SIG-M5 (cell line): ENCODE data around the gene TOR1AIP1.
"Not testable (repeated sequence)": the region's sequence is repeated elsewhere in the genome, so short reads cannot be mapped to it uniquely, and the experiment has no call there.

ENCODE experiments used
- DNase-seq: peaks from one replicate; lab custom pipeline; 2025; lab: John Stamatoyannopoulos, UW

TOR1AIP1 gene

DNA sequence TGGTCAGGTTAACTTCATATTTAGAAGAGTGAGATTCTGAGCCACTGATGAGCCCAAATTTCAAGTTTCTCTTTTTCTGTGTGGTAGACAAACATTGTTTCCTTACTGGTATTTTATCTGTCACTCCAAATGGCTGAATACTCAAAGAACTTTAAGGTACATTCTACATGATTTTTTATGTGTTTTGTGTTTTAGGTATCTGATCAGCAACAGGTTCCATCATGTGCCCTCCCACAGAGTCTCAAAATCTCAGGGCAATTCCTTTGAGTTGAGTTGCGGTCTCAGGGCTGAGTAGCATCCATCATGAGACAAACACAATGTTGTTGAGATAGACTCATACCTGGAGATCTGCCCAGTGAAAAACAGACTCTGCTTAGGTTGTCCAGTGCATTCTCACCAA is 57.9 kb downstream of the TOR1AIP1 start:
- no peak for DNase-seq

DNA sequence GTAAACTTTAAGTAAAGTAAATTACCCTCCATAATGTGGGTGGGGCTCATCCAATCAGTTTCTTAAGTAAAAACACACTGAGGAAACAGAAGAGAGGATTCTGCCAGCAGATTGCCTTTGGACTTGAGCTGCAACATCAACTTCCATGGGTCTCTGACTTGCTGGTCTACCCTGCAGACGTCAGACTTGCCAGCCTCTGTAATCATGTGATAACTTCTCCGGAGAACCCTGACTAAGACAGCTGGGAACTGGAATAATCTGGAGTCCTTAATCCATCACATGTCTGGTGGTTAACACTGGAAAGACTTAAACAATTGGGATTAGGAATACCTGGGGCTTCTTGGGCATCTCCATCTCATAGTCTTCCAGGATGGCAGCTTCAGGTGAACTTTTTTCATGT is 59.4 kb downstream of the TOR1AIP1 start:
- DNase-seq, result no peak

DNA sequence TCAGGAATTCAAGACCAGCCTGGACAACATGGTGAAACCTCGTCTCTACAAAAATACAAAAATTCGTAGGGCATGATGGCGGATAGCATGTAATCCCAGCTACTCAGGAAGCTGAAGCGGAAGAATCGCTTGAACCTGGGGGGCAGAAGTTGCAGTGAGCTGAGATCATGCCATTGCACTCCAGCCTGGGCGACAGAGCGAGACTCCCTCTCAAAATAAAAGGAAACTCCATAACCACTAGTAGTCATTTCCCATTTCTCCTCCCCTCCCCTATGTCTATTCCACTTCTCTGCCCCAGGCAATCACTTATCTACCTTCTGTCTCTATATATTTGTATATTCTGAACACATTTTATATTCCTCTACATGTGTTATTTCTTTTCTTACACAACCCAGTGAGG is 68.6 kb downstream of the TOR1AIP1 start:
- no peak for DNase-seq

DNA sequence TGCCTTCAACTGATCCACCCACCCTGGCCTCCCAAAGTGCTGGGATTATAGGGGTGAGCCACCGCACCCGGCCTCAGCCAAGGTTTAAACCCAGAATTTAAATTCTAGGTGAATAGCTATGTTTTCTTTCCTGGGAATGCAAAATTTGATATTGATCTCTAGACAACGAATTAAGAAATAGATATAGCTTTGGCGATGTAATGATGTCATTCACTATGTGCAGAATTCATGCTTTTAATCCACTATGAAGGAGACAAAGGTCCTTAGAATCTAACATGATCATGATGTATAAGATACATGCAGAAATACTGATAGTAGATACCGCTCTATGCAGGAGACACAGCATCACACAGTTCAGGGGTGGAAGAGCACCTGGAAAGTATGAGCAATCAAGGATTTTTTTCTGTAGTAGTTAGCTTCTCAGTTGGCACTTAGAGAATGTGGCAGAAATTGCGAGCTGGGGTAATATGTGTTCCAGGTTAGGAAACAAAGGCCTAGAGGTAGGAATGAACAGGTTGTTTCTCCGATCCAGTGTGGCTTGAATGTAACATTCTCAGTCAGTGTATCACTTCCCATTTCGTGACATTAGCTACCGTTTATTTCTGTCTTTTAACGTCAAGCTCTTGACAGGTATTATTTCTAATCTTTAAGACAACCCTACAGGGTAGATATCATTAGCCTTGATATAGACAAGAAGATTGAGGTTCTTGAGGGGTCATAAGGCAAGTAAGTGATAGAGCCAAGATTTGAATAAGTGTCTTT is 69.5 kb downstream of the TOR1AIP1 start:
- no peak for DNase-seq

DNA sequence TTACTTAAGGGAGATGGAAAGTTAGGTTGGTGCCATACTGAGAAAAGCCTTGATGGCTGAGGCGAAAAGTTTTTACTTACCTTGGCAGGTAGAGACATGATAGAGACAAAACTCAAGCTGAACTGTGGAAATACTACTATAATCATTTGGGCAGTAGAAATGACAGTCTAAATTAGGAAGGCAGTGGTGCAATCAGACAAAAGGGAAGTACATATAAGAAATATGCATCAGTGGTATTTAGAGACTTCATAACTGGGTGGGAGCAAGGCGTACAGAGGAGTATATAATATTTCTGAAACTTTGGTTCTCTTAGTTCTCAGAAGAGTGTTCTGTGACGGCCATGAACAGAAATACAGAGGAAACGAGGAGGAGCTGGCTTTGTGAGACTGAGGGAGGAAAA is 70.1 kb downstream of the TOR1AIP1 start:
- DNase-seq, result peak; percentile 65

DNA sequence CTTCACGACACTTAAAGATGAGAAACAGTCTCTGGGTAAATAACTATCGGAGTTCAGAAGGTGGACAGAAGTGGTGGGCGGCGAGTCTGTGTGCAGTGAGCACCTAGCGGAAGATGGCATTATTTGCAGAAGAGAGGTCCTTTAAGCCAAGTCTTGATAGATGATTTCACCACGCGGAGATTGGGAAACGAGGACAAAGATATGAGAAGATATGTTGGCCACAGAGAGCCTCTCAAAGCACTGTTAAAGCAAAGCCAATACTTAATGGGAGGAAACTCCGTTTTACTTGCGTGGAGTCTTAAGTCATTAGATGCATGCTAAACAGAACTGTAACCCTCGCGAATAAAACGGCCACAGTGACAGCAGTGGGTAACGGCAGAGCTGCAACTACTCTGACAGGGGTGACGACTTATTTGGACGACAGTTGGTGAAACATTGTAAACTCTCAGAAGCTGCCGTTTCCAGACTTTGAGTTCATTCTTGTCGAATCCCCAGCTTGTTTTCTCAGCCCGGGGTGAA is 71.9 kb downstream of the TOR1AIP1 start:
- peak; percentile 65 for DNase-seq

DNA sequence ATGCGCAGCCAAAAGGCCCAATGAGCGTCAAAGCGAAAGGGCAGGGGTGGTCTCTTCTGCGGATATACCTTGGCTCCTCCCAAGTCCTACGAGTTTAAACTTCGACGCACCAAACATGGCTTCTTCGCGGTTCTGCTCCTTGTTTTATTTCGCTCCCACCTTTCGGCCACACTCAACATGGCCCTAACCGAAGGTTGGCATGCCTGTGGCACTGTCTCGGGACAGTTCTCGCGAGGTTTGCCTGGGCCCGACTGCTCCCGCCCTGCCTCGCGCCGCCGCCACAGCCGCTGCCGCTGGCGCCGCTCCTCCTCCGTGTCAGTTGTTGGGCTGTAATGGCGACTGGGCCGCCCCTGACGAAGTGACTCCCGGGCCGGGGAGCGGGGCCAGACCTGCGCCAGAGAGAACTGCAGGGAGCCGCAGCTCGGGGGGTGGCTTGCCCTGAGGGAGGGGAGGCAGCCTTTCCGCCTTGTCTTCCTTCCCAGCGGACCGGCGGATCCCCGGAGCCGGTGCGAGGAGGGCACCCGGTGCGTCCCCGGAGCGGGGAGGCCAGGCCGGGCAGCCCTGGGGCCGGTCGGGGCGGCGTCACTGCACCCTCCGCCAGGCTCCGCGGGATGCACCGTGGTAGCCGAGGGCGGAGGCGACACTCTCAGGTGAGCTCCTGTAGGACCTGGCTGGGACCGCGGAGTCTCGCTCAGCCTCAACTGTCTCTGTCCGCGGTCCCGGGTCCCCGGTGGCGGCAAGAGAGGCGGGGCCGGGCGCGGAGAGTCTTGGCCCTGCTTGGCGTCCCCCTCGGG is 72.6 kb downstream of the TOR1AIP1 start, which contains the start of gene CEP350:
Gene CEP350 (plus strand): TSS at position 318 of the 794 bp plus-strand sequence. CDS start 31,372 bp downstream, outside the sequence.
- peak; percentile 98 for DNase-seq

DNA sequence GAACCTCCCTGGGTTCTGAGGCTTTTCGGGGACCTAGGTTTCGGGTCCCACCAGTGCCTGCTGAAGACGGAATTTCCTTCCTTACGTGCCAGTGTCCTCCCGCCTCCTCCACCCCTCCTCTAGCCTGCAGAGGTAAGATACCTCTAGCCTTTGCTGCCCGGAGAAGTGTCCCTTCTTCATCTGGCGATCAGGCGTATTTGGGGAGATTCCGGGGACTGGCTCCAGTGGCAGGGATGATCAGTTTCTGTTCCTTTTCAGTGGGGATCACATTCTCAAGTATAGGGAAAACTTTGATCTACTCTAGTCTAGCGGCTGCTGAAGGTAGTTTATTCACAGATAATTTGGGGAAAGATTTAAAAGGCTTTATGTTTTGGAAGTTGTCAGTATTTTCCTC is 73.2 kb downstream of the TOR1AIP1 start:
- DNase-seq, result no peak

DNA sequence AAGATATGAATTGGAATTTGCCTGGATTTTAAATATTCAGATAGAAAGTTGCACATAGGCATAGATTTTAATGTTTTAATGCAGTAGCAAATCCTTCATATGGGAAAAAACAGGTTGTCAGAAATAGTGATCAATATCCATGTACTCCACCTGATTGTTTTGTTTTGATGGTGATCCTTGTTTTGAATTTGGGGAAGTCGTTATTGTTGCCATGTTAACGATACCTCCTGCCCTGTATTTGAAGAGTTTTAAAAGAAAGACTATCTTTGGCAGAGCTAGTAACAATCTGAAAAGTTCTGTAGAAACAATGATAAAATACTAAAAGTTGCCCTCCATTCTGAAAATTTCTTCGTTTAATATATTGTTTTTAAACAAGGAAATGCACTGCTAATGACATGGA is 73.6 kb downstream of the TOR1AIP1 start:
- DNase-seq, result peak; percentile 32

DNA sequence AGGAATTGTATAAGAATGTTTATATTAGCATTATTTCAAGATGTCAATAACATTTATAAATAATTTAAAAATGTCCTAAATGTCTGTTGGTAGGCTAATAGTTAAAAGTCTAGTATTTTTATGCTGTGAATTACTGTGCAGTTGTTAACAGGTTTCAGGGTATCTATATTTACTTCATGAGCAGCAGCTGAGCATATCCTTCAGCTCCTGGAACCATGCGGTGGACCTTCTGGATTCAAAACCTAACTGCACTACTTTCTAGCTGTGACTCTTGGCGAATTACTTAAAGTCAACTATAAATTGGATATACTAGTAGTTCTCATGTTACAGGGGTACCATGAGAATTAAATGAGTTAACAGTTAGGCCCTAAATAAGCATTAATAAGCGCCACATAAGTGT is 76.3 kb downstream of the TOR1AIP1 start:
- no peak for DNase-seq

DNA sequence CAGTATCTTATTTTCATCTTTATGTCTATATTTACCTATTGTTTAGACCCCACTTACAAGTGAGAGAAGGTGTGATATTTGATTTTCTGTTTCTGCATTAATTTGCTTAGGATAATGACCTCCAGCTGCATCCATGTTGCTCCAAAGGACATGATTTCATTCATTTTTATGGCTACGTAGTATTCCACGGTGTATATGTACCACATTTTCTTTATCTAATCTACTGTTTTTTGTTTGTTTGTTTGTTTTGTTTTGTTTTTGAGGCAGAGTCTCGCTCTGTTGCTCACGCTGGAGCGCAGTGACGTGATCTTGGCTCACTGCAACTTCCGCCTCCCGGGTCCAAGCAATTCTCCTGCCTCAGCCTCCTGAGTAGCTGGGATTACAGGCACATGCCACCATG is 80.1 kb downstream of the TOR1AIP1 start:
- not testable (repeated sequence) for DNase-seq

DNA sequence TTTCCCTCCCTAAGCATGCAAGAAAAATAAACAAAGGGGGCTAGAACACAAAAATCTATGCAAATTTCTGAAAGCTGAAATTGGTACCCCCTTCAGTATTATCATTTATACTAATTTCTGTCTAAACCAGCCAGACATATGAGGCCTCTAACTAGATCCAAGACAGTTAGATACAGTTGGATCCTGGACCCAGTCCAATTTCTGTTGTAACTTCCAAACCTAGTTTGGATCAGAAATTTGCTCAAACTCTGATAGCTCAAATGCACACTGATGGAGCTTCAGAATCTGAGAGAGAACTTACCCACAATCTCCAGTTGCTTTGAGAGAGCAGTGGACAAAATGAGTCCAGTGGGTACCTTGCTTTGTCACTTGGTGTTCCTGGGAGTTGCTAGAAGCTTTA is 84.5 kb downstream of the TOR1AIP1 start:
- DNase-seq, result no peak

DNA sequence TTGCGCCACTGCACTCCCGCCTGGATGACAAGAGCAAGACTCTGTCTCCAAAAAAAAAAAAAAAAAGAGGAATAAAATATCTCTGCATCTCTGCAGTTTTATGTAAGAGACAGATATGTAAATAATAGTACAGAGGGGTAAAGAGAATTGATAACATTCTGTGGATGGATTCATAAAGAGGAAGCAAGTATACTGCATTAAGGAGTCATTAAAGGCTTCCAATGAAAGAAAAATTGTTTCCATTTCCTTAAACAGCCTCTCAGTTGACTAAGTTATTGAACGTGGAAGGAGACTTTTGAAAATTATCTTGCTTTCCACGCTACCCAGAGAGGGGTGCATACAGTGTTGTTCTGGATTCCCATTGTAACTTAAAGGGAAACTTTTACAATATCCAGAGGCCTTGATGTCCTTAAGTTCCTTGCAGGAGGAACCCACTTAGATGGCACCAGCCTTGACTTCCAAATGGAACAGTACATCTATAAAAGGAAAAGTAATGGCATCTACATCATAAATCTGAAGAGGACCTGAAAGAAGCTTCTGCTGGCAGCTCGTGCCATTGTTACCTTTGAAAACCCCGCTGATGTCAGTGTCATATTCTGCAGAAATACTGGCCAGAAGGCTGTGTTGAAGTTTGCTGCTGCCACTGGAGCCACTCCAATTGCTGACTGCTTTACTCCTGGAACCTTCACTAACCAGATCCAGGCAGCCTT is 86.4 kb downstream of the TOR1AIP1 start:
- no peak for DNase-seq

DNA sequence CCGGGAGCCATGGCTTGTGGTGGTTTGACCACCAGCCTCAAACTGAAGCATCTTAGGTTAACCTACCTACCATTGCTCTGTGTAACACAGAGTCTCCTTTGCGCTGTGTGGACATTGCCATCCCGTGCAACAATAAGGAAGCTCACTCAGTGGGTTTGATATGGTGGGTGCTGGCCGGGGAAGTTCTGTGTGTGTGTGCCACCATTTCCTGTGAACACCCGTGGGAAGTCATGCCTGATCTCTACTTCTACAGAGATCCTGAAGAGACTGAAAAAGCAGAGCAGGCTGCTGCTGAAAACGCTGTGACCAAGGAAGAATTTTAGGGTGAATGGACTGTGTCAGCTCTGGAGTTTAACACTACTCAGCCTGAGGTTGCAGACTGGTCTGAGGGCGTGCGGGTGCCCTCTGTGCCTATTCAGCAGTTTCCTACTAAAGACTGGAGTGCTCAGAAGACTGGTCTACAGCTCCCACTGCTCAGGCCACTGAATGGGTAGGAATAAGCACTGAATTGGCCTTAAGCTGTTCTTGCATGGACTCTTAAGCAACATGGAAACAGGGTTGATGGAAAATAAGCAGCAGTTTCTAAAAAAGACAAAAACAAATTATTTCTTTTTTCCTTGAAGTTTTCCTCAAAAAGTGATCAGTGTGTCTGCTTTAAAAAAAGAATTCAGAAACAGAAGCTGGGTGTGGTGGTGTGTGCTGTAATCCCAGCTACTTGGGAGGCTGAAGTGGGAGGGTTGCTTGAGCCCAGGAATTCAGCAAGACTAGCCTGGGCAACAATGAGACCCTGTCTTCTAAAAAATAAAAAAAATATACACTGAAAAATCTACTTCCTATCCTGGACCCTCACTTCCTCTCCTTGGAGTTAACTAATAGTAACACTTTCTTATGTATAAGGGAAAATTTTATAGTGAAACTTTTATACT is 87.2 kb downstream of the TOR1AIP1 start:
- no peak for DNase-seq
